HepG2 (cell line): Measurements from ENCODE around the gene ANXA2. TPM values are rescaled to one million over a fixed set of nuclear protein-coding genes. Genes with fewer than 3 reads are reported as not detected.

Source experiments
- ATAC-seq: fragments of 200-7000 bp; cut with Tn5 transposase; 3 replicates; pipeline ENCODE4 v1.9.1; 2020; ENCODE audit warnings: mild to moderate bottlenecking, moderate library complexity
- BruUV-seq: library from RNA; stranded (reverse); fragments of 400-500 nt; replicated peaks from 2 replicates; lab custom pipeline; 2021; lab: Mats Ljungman, UMichigan
- CTCF ChIA-PET: fragments of 300-600 bp; formaldehyde crosslinking; extraction: SDS; loops from one replicate; lab custom pipeline; 2021; ENCODE audit warnings: low total read pairs, inconsistent platforms, low intra/inter-chr PET ratio; lab: Yijun Ruan, JAX
- POLR2A ChIA-PET: fragments of 350-600 bp; sonication (Branson Sonifier 250); formaldehyde crosslinking; loops from one replicate; lab custom pipeline; 2020; ENCODE audit warnings: antibody characterized with exemption, inconsistent platforms; lab: Yijun Ruan, JAX
- DNase-seq: peaks from one replicate; pipeline ENCODE4 v3.0.0-alpha.2; 2015; ENCODE audit warnings: low spot score
- FAIRE-seq: peaks from 3 replicates; lab custom pipeline; 2011; peaks lifted over from hg19 to GRCh38; lab: Jason Lieb, UNC
- H2AFZ ChIP-seq: one replicate; pipeline ENCODE4 v1.6.1; 2011; ENCODE audit warnings: low read length, inconsistent platforms
- H3K27ac ChIP-seq: fragments of 300-600 bp; 3 replicates; pipeline ENCODE4 v1.8.0; 2011; ENCODE audit warnings: mixed run types, mild to moderate bottlenecking, mixed read lengths, low read length, inconsistent platforms; ENCODE audit not compliant: insufficient read depth; ENCODE audit errors: extremely low read length
- H3K27me3 ChIP-seq, 2 experiments: fragments of 200-600 bp in 1 of 2; 2 replicates in 1 of 2; 3 replicates in 1 of 2; pipeline versions ENCODE4 v1.6.0 to v1.8.0; 2011; ENCODE audit warnings: low read length in 2 of 2, mild to moderate bottlenecking in 2 of 2, moderate library complexity in 2 of 2, inconsistent platforms in 1 of 2; ENCODE audit not compliant: insufficient read depth in 2 of 2, control insufficient read depth in 1 of 2
- H3K36me3 ChIP-seq, 2 experiments: fragments of 200-600 bp in 1 of 2; replicated peaks in 1 of 2; 2 replicates in 1 of 2; 3 replicates in 1 of 2; pipeline versions ENCODE4 v1.5.1 to v1.8.0; 2011; ENCODE audit warnings: low read length in 2 of 2, inconsistent platforms in 1 of 2; ENCODE audit not compliant: insufficient read depth in 2 of 2, control insufficient read depth in 1 of 2
- H3K4me1 ChIP-seq: 2 replicates; pipeline ENCODE4 v1.5.1; 2012; ENCODE audit warnings: low read length, inconsistent platforms; ENCODE audit not compliant: insufficient read depth
- H3K4me2 ChIP-seq: 2 replicates; pipeline ENCODE4 v1.6.0; 2011; ENCODE audit warnings: low read depth, low read length, inconsistent platforms
- H3K4me3 ChIP-seq, 3 experiments: fragments of 200-600 bp in 1 of 3; sonication (generic), shearing (Covaris generic) in 1 of 3; replicated peaks in 1 of 3; 2 replicates each; pipeline ENCODE4 v1.5.1; 2011 to 2016; ENCODE audit warnings: low read length in 3 of 3, inconsistent platforms in 2 of 3, low read depth in 2 of 3, mild to moderate bottlenecking in 2 of 3, control low read depth in 1 of 3, mixed read lengths in 1 of 3; ENCODE audit not compliant: insufficient read depth in 1 of 3
- H3K79me2 ChIP-seq: one replicate; pipeline ENCODE4 v1.6.1; 2011; ENCODE audit warnings: low read length, inconsistent platforms; ENCODE audit not compliant: insufficient read depth
- H3K9ac ChIP-seq: 2 replicates; pipeline ENCODE4 v1.6.0; 2011; ENCODE audit warnings: mild to moderate bottlenecking, low read depth, low read length, inconsistent platforms; ENCODE audit not compliant: insufficient read depth
- H3K9me3 ChIP-seq: 2 replicates; pipeline ENCODE4 v1.5.1; 2012; ENCODE audit warnings: mild to moderate bottlenecking, low read length
- H4K20me1 ChIP-seq: 2 replicates; pipeline ENCODE4 v1.6.0; 2011; ENCODE audit warnings: inconsistent platforms, mild to moderate bottlenecking, low read length, moderate library complexity; ENCODE audit not compliant: insufficient read depth
- KDM6A ChIP-seq: IDR thresholded peaks from 2 replicates; pipeline ENCODE4 v1.6.1; 2016; ENCODE audit warnings: low read depth
- SP2 ChIP-seq: sonication (generic); formaldehyde crosslinking; IDR thresholded peaks from 2 replicates; pipeline ENCODE4 v1.5.1; 2020; ENCODE audit warnings: mild to moderate bottlenecking, missing genetic modification reagents
- TBP ChIP-seq: sonication (generic); formaldehyde crosslinking; IDR thresholded peaks from 2 replicates; pipeline ENCODE4 v1.5.0; 2020; ENCODE audit warnings: missing genetic modification reagents
- ZNF772 ChIP-seq: sonication (generic); formaldehyde crosslinking; IDR thresholded peaks from 2 replicates; pipeline ENCODE4 v1.5.0; 2020; ENCODE audit warnings: mild to moderate bottlenecking, missing genetic modification reagents
- WGBS: methylation state at CpG from one replicate; pipeline ENCODE4 v1.1.6; 2017; ENCODE audit warnings: low lambda C conversion rate; 5-methylcytosine and 5-hydroxymethylcytosine counted together
- in situ Hi-C: cut with HindIII; loops from 2 replicates; pipeline ENCODE4 v1.10.0; 2017; ENCODE audit warnings: low pct_unique_long_range_greater_than_20kb; ENCODE audit not compliant: extremely low pct_ligation_motif_present
- intact Hi-C: fragments of 100-400 bp; cut with micrococcal nuclease; formaldehyde crosslinking; loops from one replicate; pipeline ENCODE4 v1.10.0; 2022; ENCODE audit not compliant: unreplicated experiment
- polyA plus RNA-seq, 8 experiments: library from polyadenylated mRNA; depleted of rRNA in 3 of 8; stranded (reverse) in 7 of 8; unstranded in 1 of 8; fragments of >200 nt; fragmentation: Illumina TruSeq in 4 of 8; extraction: Trizol in 4 of 8; gene quantifications; 2 replicates each; pipeline versions ENCODE4 v1.2.1 to v1.2.3, GENCODE V29; 2011 to 2016; ENCODE audit warnings: low read depth in 4 of 8, missing spikeins in 1 of 8, mixed read lengths in 1 of 8; ENCODE audit not compliant: insufficient read depth in 1 of 8
- total RNA-seq, 5 experiments: library from RNA; depleted of rRNA; stranded (reverse); fragments of >200 nt; fragmentation: Illumina TruSeq; extraction: Trizol; gene quantifications; 2 replicates each; pipeline ENCODE4 v1.2.3, GENCODE V29; 2016; ENCODE audit warnings: low read depth in 1 of 5
- TF ChIP-seq, protein P1 (sequence below): sonication (generic); formaldehyde crosslinking; IDR thresholded peaks from 2 replicates; pipeline ENCODE4 v1.4.0; 2020; ENCODE audit warnings: missing genetic modification reagents
- TF ChIP-seq, protein P2 (sequence below): sonication (generic); formaldehyde crosslinking; conservative IDR thresholded peaks from 2 replicates; pipeline ENCODE4 v1.4.0; 2020; ENCODE audit warnings: missing genetic modification reagents
- TF ChIP-seq, protein P3 (sequence below): sonication (generic); formaldehyde crosslinking; IDR thresholded peaks from 2 replicates; pipeline ENCODE4 v1.4.0; 2020; ENCODE audit warnings: missing genetic modification reagents

Gene ANXA2
- total and polyA plus RNA-seq, 2 of the 13 experiments (the other 11 are each of a cell fraction or from before 2014, with no cell fraction given), result 196 to 613 TPM

GRCh38 chr15:60372756-60373155 is 25.0 kb downstream of the ANXA2 start:
- DNase-seq (no peak), ATAC-seq (no peak), FAIRE-seq (no peak)
- H3K9me3 ChIP-seq, result no peaks in the 10 kb centered on the region
- H4K20me1 ChIP-seq, result no peaks in the 10 kb centered on the region
- no peak overlapping the region for H3K4me3 ChIP-seq
- H3K4me1 ChIP-seq, result peaks cover 88% of the 10 kb centered on the region
- CTCF ChIA-PET, result no interaction called here
- H3K9ac ChIP-seq, result 0 out of 2 replicates have a peak overlapping the region, but pooled peaks have one; percentile 13
- 95% methylated on average over 1 of the region's 1 CpG for WGBS
- POLR2A ChIA-PET, result interaction anchor here (0.8 to 5.2 kb wide), 4 partner anchors 10 to 105 kb away, joined by 3 to 117 read pairs (median 38); no protein-coding TSS in a partner anchor
- TF ChIP-seq ZNF772 (CRISPR knock-in tag) (no peak), TBP (no peak), KDM6A (CRISPR knock-in tag) (no peak), SP2 (CRISPR knock-in tag) (no peak)
- TF ChIP-seq, protein P1, sequence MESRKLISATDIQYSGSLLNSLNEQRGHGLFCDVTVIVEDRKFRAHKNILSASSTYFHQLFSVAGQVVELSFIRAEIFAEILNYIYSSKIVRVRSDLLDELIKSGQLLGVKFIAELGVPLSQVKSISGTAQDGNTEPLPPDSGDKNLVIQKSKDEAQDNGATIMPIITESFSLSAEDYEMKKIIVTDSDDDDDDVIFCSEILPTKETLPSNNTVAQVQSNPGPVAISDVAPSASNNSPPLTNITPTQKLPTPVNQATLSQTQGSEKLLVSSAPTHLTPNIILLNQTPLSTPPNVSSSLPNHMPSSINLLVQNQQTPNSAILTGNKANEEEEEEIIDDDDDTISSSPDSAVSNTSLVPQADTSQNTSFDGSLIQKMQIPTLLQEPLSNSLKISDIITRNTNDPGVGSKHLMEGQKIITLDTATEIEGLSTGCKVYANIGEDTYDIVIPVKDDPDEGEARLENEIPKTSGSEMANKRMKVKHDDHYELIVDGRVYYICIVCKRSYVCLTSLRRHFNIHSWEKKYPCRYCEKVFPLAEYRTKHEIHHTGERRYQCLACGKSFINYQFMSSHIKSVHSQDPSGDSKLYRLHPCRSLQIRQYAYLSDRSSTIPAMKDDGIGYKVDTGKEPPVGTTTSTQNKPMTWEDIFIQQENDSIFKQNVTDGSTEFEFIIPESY (CRISPR knock-in tag), result no peak
- TF ChIP-seq, protein P2, sequence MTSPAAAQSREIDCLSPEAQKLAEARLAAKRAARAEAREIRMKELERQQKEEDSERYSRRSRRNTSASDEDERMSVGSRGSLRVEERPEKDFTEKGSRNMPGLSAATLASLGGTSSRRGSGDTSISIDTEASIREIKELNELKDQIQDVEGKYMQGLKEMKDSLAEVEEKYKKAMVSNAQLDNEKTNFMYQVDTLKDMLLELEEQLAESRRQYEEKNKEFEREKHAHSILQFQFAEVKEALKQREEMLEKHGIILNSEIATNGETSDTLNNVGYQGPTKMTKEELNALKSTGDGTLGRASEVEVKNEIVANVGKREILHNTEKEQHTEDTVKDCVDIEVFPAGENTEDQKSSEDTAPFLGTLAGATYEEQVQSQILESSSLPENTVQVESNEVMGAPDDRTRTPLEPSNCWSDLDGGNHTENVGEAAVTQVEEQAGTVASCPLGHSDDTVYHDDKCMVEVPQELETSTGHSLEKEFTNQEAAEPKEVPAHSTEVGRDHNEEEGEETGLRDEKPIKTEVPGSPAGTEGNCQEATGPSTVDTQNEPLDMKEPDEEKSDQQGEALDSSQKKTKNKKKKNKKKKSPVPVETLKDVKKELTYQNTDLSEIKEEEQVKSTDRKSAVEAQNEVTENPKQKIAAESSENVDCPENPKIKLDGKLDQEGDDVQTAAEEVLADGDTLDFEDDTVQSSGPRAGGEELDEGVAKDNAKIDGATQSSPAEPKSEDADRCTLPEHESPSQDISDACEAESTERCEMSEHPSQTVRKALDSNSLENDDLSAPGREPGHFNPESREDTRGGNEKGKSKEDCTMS, result no peak
- TF ChIP-seq, protein P3, sequence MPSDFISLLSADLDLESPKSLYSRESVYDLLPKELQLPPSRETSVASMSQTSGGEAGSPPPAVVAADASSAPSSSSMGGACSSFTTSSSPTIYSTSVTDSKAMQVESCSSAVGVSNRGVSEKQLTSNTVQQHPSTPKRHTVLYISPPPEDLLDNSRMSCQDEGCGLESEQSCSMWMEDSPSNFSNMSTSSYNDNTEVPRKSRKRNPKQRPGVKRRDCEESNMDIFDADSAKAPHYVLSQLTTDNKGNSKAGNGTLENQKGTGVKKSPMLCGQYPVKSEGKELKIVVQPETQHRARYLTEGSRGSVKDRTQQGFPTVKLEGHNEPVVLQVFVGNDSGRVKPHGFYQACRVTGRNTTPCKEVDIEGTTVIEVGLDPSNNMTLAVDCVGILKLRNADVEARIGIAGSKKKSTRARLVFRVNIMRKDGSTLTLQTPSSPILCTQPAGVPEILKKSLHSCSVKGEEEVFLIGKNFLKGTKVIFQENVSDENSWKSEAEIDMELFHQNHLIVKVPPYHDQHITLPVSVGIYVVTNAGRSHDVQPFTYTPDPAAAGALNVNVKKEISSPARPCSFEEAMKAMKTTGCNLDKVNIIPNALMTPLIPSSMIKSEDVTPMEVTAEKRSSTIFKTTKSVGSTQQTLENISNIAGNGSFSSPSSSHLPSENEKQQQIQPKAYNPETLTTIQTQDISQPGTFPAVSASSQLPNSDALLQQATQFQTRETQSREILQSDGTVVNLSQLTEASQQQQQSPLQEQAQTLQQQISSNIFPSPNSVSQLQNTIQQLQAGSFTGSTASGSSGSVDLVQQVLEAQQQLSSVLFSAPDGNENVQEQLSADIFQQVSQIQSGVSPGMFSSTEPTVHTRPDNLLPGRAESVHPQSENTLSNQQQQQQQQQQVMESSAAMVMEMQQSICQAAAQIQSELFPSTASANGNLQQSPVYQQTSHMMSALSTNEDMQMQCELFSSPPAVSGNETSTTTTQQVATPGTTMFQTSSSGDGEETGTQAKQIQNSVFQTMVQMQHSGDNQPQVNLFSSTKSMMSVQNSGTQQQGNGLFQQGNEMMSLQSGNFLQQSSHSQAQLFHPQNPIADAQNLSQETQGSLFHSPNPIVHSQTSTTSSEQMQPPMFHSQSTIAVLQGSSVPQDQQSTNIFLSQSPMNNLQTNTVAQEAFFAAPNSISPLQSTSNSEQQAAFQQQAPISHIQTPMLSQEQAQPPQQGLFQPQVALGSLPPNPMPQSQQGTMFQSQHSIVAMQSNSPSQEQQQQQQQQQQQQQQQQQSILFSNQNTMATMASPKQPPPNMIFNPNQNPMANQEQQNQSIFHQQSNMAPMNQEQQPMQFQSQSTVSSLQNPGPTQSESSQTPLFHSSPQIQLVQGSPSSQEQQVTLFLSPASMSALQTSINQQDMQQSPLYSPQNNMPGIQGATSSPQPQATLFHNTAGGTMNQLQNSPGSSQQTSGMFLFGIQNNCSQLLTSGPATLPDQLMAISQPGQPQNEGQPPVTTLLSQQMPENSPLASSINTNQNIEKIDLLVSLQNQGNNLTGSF (CRISPR knock-in tag), result no peak
- in situ Hi-C loops, result no loop called here
- H2AFZ ChIP-seq, result no peak overlapping the region
- intact Hi-C loops, result loop anchor here (5.0 kb wide), 1 partner anchor 70 kb away; no protein-coding TSS in a partner anchor
- H3K27ac ChIP-seq, result peak overlapping the region; percentile 93
- H3K79me2 ChIP-seq, result peaks cover 43% of the 10 kb centered on the region
- BruUV-seq, result no TSS peak
- peaks cover 3 to 40% of the 10 kb centered on the region in 2 experiments; a peak in 4 of 5 replicates for H3K36me3 ChIP-seq
- H3K27me3 ChIP-seq, result no peaks in the 10 kb centered on the region
- no peak overlapping the region for H3K4me2 ChIP-seq
